Activated CD4-positive, alpha-beta memory T cell treated with anti-CD3 and anti-CD28 coated beads, Interleukin-2, amount 10 ng/mL, durations not matched to agents 7 days and 5 days (primary cell): ENCODE data around the gene CCNH. TPM values are rescaled to one million over a fixed set of nuclear protein-coding genes. Genes with fewer than 3 reads are reported as not detected.
A peak's percentile ranks its signal among the peaks of the same experiment; 100 is the strongest.

ENCODE experiments used
- CTCF ChIA-PET: fragments of 350-600 bp; sonication (Branson Sonifier 250); formaldehyde crosslinking; loops from one replicate; lab custom pipeline; 2021; ENCODE audit warnings: antibody characterized with exemption, inconsistent platforms; lab: Charles Lee
- POLR2A ChIA-PET: fragments of 350-600 bp; sonication (Branson Sonifier 250); formaldehyde crosslinking; loops from one replicate; lab custom pipeline; 2021; ENCODE audit warnings: antibody characterized with exemption; lab: Charles Lee
- DNase-seq: peaks from one replicate; pipeline ENCODE4 v3.0.0-alpha.2; 2020
- H3K27ac Mint-ChIP-seq: one replicate; pipeline ENCODE4 v1.8.0; 2021; ENCODE audit warnings: mild to moderate bottlenecking, mixed read lengths
- H3K27me3 Mint-ChIP-seq: one replicate; pipeline ENCODE4 v1.8.0; 2021; ENCODE audit warnings: mixed read lengths
- H3K36me3 Mint-ChIP-seq: one replicate; pipeline ENCODE4 v1.8.0; 2021; ENCODE audit warnings: low read depth, mixed read lengths
- H3K4me1 Mint-ChIP-seq: one replicate; pipeline ENCODE4 v1.8.0; 2021; ENCODE audit warnings: mixed read lengths
- H3K4me3 Mint-ChIP-seq: one replicate; pipeline ENCODE4 v1.8.0; 2021; ENCODE audit warnings: mild to moderate bottlenecking, mixed read lengths
- H3K9me3 Mint-ChIP-seq: one replicate; pipeline ENCODE4 v1.8.0; 2021; ENCODE audit warnings: mixed read lengths
- total RNA-seq, 2 experiments: library from RNA; stranded (reverse); gene quantifications; one replicate each; pipeline ENCODE4 v1.2.3, GENCODE V29; 2021

CCNH gene
- 10 to 100 TPM; 55.7 to 60.4 TPM for total RNA-seq

DNA sequence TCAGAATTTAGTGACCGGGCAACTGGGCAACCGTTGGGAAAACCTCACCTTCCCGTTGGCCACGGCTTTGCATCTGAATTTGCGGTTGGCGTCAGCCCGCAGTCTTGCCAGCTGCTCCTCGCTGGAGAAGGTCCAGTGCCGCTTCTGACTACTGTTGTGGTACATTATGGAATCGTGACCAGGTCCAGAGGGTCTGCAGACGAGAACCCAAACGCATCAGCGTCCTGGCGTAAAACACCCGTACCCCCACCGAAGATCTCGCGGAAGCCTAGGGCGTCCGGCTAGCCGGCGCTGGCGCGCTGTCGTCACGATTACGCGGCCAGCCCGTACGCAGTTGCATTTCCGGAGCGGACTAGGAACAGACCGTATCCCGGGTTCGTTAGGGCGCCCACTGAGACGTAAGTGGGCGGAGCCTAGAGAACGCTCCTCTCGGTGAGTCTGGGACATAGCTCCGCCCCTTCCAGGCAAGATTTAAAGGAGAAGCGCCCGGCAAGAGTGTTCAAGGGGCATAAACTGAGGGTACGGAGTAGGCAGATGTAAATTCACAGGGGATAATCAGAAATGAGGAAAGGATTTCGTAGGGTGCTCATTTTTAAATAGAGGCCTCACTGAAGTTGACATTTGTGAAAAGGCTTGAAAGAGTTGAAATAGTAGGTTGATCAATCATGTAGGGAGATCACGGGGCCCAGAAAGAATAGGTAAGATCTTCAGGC lies at the start of gene CCNH:
Gene CCNH (minus strand): TSS at position 301 of the 713 bp plus-strand sequence. CDS start 136 bp downstream, at position 165.
- peak; percentile 97 for DNase-seq
- peak within 1 kb of the TSS; percentile 99 for H3K4me3 Mint-ChIP-seq
- ChIA-PET POLR2A (interaction anchor here (1.0 to 2.9 kb wide), 6 partner anchors 13 to 795 kb away, joined by 3 to 12 read pairs (median 8); partner anchors contain the start of genes COX7C and RASA1), CTCF (interaction anchor here (0.5 to 2.1 kb wide), 5 partner anchors 13 to 41 kb away, joined by 3 to 13 read pairs (median 3); no protein-coding TSS in a partner anchor)
- peaks cover 40% of the 10 kb centered on the region for H3K4me1 Mint-ChIP-seq
- no peaks in the 10 kb centered on the region for H3K9me3 Mint-ChIP-seq
- H3K27ac Mint-ChIP-seq: peak within 1 kb of the TSS; percentile 91
- H3K27me3 Mint-ChIP-seq: no peaks in the 10 kb centered on the region
- H3K36me3 Mint-ChIP-seq: peaks cover 35% of the 10 kb centered on the region

DNA sequence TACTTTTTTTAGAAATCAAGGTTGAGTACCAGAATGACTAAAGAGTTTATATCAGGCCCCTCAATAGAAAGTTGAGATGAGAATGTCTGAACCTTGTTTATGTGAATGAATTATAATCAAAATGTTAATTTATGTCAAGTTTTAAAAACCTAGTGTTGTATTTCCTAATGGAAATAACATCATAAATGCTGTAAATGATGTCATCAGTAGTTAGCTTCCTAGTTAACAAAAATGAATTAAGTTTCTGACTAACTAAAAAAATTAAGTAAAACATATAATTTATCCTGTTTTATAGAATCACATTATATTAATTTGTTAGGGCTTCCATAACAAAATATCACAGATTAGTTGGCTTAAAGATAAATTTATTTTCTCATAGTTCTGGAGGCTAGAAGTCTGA lies 45.0 kb upstream of the CCNH start:
- ChIA-PET CTCF (no interaction called here), POLR2A (no interaction called here)

DNA sequence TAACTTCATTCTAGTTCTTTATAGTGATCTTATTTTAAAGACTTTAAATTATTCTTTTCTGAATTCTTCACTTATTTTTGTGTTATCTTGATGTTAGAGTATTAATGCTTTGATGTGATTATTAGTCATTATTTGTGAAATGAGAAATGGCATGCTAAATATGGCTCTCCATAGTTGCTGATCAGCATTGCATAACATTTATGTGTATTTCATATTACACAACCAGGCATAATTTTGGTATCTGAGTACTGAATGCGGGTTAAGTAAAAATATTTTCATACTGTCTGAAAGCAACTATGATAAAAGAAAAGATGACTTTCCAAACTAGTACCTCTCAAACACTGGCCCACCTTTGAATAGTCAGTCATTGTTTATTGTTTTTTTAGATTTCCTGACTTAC lies 41.1 kb upstream of the CCNH start:
- CTCF ChIA-PET: no interaction called here
- Mint-ChIP-seq H3K27me3 (peaks cover 14% of the 10 kb centered on the region), H3K9me3 (no peaks in the 10 kb centered on the region), H3K27ac (no peak overlapping the region), H3K36me3 (no peaks in the 10 kb centered on the region), H3K4me1 (peaks cover 7% of the 10 kb centered on the region), H3K4me3 (no peak overlapping the region)
- DNase-seq: no peak
- POLR2A ChIA-PET: no interaction called here

More for the DNA sequence above, 45.0 kb upstream of the CCNH start:
- peaks cover 2% of the 10 kb centered on the region for H3K27me3 Mint-ChIP-seq
- no peak overlapping the region for H3K27ac Mint-ChIP-seq
- peaks cover 6% of the 10 kb centered on the region for H3K4me1 Mint-ChIP-seq
- no peaks in the 10 kb centered on the region for H3K9me3 Mint-ChIP-seq
- DNase-seq: no peak
- H3K36me3 Mint-ChIP-seq: no peaks in the 10 kb centered on the region
- H3K4me3 Mint-ChIP-seq: no peak overlapping the region

DNA sequence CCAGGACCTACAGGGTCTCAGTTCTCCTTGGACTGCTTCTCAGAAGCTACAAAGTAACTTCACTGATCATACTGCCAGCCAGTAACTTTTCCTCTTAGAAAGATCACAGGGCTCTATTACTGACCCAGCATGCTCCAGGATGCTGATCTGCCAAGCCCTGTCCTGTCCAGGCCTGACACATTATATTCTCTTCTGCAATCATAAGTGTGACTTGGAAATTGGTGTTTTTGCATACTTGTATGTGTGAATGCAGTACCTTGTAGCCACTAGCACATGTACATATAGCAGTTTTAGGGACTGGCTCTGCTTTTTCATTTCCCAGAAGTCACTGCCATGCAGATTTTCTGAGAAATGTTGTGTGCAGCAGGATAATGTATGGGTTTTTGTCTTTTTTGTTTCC lies 40.1 kb upstream of the CCNH start:
- Mint-ChIP-seq H3K27me3 (peaks cover 16% of the 10 kb centered on the region), H3K36me3 (no peaks in the 10 kb centered on the region), H3K4me1 (peaks cover 7% of the 10 kb centered on the region), H3K27ac (no peak overlapping the region), H3K9me3 (no peaks in the 10 kb centered on the region), H3K4me3 (no peak overlapping the region)
- no peak for DNase-seq
- ChIA-PET POLR2A (no interaction called here), CTCF (no interaction called here)

DNA sequence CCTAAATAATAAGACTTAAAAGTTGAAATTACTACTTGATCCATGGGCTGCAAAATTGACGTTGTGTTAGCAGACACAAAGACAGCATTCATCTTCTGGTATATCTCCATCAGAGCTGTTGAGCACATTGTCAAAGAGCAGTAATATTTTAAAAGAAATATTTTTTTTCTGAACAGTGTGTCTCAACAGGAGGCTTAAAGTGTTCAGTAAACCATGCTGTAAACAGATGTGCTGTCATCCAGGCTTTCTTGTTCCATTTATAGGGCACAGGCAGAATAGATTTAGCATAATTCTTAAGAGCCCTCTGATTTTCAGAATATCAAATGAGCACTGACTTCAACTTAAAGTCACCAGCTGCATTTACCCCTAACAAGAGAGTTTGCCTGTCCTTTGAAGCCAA lies 29.7 kb upstream of the CCNH start:
- CTCF ChIA-PET: no interaction called here
- POLR2A ChIA-PET: no interaction called here
- Mint-ChIP-seq H3K36me3 (no peaks in the 10 kb centered on the region), H3K4me3 (no peak overlapping the region), H3K4me1 (no peaks in the 10 kb centered on the region), H3K27ac (no peak overlapping the region), H3K27me3 (peaks cover 3% of the 10 kb centered on the region), H3K9me3 (no peaks in the 10 kb centered on the region)
- DNase-seq: no peak

DNA sequence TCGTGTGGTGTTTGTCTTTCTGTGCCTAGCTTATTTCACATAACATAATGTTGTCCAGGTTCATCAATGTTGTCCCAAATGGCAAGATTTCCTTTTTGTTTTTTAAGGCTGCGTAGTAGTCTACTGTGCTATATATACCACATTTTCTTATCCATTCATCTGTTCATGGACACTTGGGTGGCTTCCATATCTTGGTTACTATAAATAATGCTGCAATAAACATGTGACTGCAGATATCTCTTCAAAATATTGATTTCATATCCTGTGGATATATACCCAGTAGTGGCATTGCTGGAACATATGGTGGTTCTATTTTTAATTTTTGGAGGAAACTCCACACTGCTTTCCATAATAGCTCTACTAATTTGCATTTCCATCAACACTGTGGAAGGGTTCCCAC lies 25.5 kb upstream of the CCNH start:
- ChIA-PET CTCF (no interaction called here), POLR2A (no interaction called here)
- H3K27me3 Mint-ChIP-seq: peaks cover 7% of the 10 kb centered on the region
- H3K36me3 Mint-ChIP-seq: no peaks in the 10 kb centered on the region
- H3K4me1 Mint-ChIP-seq: peaks cover 3% of the 10 kb centered on the region
- no peaks in the 10 kb centered on the region for H3K9me3 Mint-ChIP-seq
- no peak for DNase-seq
- H3K27ac Mint-ChIP-seq: no peak overlapping the region
- no peak overlapping the region for H3K4me3 Mint-ChIP-seq

DNA sequence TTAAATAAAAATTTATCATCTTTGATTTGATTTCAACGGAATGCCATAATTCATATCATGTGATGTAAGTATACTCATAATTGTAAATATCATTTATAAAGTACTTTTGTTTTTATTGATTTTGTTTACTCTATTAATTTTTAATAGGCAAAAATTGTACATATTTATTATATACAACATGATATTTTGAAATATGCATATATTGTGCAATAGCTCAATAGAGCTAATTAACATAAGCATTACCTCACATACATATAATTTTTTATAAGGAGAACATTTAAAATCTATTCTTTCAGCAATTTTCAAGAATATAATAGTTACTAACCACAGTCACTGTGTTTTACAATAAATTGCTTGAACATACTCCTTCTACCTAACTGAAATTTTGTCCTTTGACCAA lies 25.0 kb upstream of the CCNH start:
- no peak for DNase-seq
- H3K27me3 Mint-ChIP-seq: peaks cover 7% of the 10 kb centered on the region
- peaks cover 3% of the 10 kb centered on the region for H3K4me1 Mint-ChIP-seq
- no peak overlapping the region for H3K27ac Mint-ChIP-seq
- H3K36me3 Mint-ChIP-seq: no peaks in the 10 kb centered on the region
- H3K9me3 Mint-ChIP-seq: no peaks in the 10 kb centered on the region
- ChIA-PET POLR2A (no interaction called here), CTCF (no interaction called here)
- no peak overlapping the region for H3K4me3 Mint-ChIP-seq

DNA sequence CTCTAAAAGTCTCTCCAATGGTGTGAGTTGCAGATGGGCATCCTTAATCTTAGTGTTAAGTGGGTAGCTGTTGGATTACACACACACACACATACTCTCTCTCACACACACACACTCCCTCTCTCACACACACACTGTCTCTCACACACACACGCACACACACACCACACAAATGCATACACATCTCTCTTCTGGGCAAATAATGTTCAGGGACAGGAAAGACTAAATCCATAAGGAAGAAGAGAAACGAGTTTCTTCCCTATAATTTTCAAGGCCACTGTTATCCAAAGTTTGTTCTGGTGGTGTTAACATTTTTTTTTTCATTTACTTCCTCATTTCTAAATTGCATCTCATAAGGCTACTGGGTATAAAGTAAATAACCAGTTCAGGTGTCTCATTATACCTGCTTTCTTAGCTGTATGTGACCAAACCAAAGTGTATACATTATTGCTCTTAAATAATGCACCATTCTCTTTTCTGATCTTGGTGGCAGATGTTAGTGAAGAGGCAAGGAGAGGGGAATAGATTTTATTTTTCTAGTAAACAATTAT lies 22.5 kb upstream of the CCNH start:
- CTCF ChIA-PET: no interaction called here
- DNase-seq: no peak
- no peaks in the 10 kb centered on the region for H3K9me3 Mint-ChIP-seq
- no peaks in the 10 kb centered on the region for H3K36me3 Mint-ChIP-seq
- H3K27me3 Mint-ChIP-seq: peaks cover 7% of the 10 kb centered on the region
- no peak overlapping the region for H3K27ac Mint-ChIP-seq
- POLR2A ChIA-PET: no interaction called here
- no peak overlapping the region for H3K4me3 Mint-ChIP-seq
- peaks cover 3% of the 10 kb centered on the region for H3K4me1 Mint-ChIP-seq

DNA sequence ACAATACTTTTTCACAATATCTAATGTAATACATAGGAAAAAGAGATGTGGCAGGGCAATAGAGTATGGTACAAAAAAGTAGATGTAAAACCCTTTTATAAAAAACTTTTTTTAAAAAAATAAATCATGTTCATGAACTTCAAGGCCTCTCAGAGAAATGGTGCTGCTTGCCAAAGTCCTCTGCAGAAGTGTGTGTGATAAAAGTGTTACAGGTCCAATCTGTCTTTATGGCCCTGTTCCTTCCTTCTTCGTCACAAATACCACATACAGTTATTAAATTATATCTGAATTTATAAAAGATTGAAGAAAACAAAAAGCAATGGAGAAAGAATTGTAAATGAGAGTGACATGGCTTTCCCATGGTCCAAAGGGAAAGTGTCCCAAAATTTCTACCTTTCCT lies 21.7 kb upstream of the CCNH start:
- Mint-ChIP-seq H3K27ac (no peak overlapping the region), H3K27me3 (peaks cover 7% of the 10 kb centered on the region), H3K4me3 (no peak overlapping the region), H3K4me1 (peaks cover 3% of the 10 kb centered on the region), H3K36me3 (no peaks in the 10 kb centered on the region), H3K9me3 (no peaks in the 10 kb centered on the region)
- no peak for DNase-seq
- ChIA-PET POLR2A (no interaction called here), CTCF (no interaction called here)

DNA sequence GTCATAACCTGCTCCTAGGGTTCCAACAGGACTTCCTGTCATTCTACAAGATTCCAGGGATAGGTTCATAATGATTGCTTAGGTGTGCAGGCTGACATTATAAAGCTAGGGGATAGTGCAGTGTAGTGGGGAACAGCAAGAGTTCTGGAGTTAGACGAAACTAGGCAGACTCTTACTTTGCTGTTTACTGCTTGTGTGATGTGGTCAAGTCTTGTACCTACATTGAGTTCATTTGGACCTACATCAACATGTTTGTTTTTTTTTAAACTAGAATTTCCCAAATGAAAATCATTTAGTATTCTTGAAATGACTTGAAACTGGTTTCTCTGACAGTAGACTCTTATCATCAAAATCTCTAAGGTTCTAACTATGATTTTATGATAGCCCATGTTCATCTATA lies 21.2 kb upstream of the CCNH start:
- Mint-ChIP-seq H3K4me1 (peaks cover 3% of the 10 kb centered on the region), H3K27me3 (peaks cover 7% of the 10 kb centered on the region), H3K9me3 (no peaks in the 10 kb centered on the region), H3K4me3 (no peak overlapping the region), H3K27ac (no peak overlapping the region), H3K36me3 (no peaks in the 10 kb centered on the region)
- CTCF ChIA-PET: no interaction called here
- no peak for DNase-seq
- POLR2A ChIA-PET: no interaction called here

DNA sequence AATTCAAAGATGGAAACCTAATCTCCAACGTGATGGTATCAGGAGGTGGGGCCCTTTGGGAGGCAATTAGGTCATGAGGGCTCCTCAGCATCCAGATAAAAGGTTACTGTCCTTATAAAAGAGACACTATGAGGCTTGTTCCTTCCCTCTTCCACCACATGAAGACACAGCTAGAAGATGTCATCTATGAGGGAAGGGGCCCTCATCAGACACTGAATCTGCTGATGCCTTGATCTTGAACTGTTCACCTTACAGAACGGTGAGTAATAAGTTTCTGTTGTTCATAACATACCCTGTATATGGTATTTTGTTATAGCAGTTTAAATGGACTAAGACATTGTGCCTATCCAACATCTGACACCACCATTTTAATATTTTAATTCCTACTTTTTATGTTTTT lies 19.7 kb upstream of the CCNH start:
- Mint-ChIP-seq H3K4me1 (peaks cover 3% of the 10 kb centered on the region), H3K27ac (no peak overlapping the region), H3K36me3 (no peaks in the 10 kb centered on the region), H3K4me3 (no peak overlapping the region), H3K9me3 (no peaks in the 10 kb centered on the region), H3K27me3 (peaks cover 4% of the 10 kb centered on the region)
- POLR2A ChIA-PET: no interaction called here
- CTCF ChIA-PET: no interaction called here
- no peak for DNase-seq

DNA sequence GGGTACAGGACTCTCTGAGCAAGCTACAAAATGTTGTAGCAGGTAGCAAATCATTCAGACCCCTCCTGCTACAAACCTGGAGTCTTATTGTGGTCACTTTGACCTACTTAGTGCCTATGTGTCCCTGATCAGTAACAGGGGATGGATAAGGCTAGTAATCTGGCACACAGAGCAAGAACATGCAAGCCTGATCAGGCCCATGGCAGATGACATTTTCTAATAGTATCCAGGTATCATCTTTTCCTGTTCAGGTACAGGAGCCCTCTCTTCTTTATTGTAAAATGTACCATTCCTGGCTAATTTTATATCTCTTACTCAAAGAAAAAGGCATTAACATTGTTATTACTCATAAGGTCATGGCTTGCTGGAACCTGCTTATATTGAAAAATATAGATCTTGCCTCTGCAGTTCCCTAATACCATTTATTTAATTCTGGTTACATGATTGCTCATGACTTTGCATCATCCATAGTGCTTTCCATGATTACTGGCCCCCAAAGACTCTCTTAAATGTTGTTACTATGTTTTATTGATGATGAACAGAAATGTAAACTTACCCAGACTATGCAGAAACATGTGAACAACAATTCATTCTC lies 18.2 kb upstream of the CCNH start:
- Mint-ChIP-seq H3K36me3 (no peaks in the 10 kb centered on the region), H3K27me3 (peaks cover 5% of the 10 kb centered on the region), H3K4me3 (no peak overlapping the region), H3K4me1 (peaks cover 3% of the 10 kb centered on the region), H3K27ac (no peak overlapping the region), H3K9me3 (no peaks in the 10 kb centered on the region)
- DNase-seq: no peak
- CTCF ChIA-PET: no interaction called here
- POLR2A ChIA-PET: no interaction called here

DNA sequence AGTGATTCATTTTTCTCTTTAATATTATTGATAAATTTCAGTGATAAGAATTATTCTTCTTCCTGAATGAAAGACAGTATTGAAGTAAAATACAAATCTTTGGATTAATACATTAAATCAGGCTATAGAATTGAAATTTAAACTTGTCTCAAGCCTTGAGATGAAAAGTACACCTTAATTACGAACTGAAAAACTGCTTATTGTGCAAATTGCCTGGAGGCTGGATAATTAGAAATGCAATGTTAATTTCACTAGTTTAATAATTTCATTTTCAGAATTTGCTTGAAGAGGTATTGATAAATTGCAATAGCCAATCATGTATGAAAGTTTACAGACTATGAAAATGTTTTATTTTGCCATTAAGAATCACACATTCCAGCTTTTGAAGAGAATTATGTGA lies 11.0 kb upstream of the CCNH start:
- Mint-ChIP-seq H3K4me3 (no peak overlapping the region), H3K27me3 (peaks cover 1% of the 10 kb centered on the region), H3K36me3 (no peaks in the 10 kb centered on the region), H3K4me1 (no peaks in the 10 kb centered on the region), H3K9me3 (no peaks in the 10 kb centered on the region), H3K27ac (no peak overlapping the region)
- DNase-seq: no peak
- ChIA-PET POLR2A (no interaction called here), CTCF (no interaction called here)
